HEK293T (cell line): Measurements from ENCODE around the gene ADD1.

Experiments
- CTCF ChIA-PET: fragments of 350-600 bp; formaldehyde crosslinking; extraction: SDS; loops from one replicate; lab custom pipeline; 2021; ENCODE audit warnings: antibody characterized with exemption, inconsistent platforms; lab: Yijun Ruan, JAX
- POLR2A ChIA-PET: fragments of 350-600 bp; formaldehyde crosslinking; extraction: SDS; loops from one replicate; lab custom pipeline; 2020; ENCODE audit warnings: antibody characterized with exemption, inconsistent platforms; lab: Yijun Ruan, JAX
- DNase-seq: peaks from one replicate; pipeline ENCODE4 v3.0.0; 2012; ENCODE audit warnings: mixed read lengths; ENCODE audit errors: extremely low spot score
- ARNT ChIP-seq: fragments of 450-650 bp; IDR thresholded peaks from 2 replicates; pipeline ENCODE4 v1.6.1; 2017; ENCODE audit warnings: mild to moderate bottlenecking
- BHLHE40 ChIP-seq: fragments of 450-650 bp; IDR thresholded peaks from 2 replicates; pipeline ENCODE4 v1.6.1; 2016; ENCODE audit warnings: mild to moderate bottlenecking, moderate library complexity, borderline replicate concordance
- CTBP1 ChIP-seq: fragments of 450-650 bp; IDR thresholded peaks from 2 replicates; pipeline ENCODE4 v1.6.1; 2016; ENCODE audit warnings: borderline replicate concordance
- ELF4 ChIP-seq: fragments of 450-650 bp; IDR thresholded peaks from 2 replicates; pipeline ENCODE4 v1.6.1; 2017; ENCODE audit warnings: antibody characterized with exemption
- FOXA1 ChIP-seq: fragments of 450-650 bp; IDR thresholded peaks from 2 replicates; pipeline ENCODE4 v1.6.1; 2016; ENCODE audit warnings: mild to moderate bottlenecking
- FOXK2 ChIP-seq: fragments of 450-650 bp; IDR thresholded peaks from 2 replicates; pipeline ENCODE4 v1.6.1; 2016; ENCODE audit warnings: mild to moderate bottlenecking
- FOXM1 ChIP-seq: fragments of 450-650 bp; IDR thresholded peaks from 2 replicates; pipeline ENCODE4 v1.6.1; 2017; ENCODE audit warnings: mild to moderate bottlenecking, borderline replicate concordance
- HDGF ChIP-seq: fragments of 450-650 bp; IDR thresholded peaks from 2 replicates; pipeline ENCODE4 v1.6.1; 2017; ENCODE audit warnings: antibody characterized with exemption, borderline replicate concordance
- L3MBTL2 ChIP-seq: fragments of 450-650 bp; conservative IDR thresholded peaks from 2 replicates; pipeline ENCODE4 v1.6.1; 2016; ENCODE audit warnings: mild to moderate bottlenecking
- LEF1 ChIP-seq: fragments of 450-650 bp; IDR thresholded peaks from 2 replicates; pipeline ENCODE4 v1.6.1; 2017; ENCODE audit warnings: mild to moderate bottlenecking, borderline replicate concordance
- NFRKB ChIP-seq: fragments of 450-650 bp; IDR thresholded peaks from 2 replicates; pipeline ENCODE4 v1.6.1; 2016; ENCODE audit warnings: mild to moderate bottlenecking, moderate library complexity
- PKNOX1 ChIP-seq: fragments of 450-650 bp; IDR thresholded peaks from 2 replicates; pipeline ENCODE4 v1.6.1; 2016
- SP1 ChIP-seq: fragments of 450-650 bp; IDR thresholded peaks from 2 replicates; pipeline ENCODE4 v1.6.1; 2017
- SUZ12 ChIP-seq: fragments of 450-650 bp; IDR thresholded peaks from 2 replicates; pipeline ENCODE4 v1.6.1; 2016; ENCODE audit warnings: mild to moderate bottlenecking
- TARDBP ChIP-seq: fragments of 450-650 bp; IDR thresholded peaks from 2 replicates; pipeline ENCODE4 v1.6.1; 2016
- ZNF384 ChIP-seq: fragments of 450-650 bp; IDR thresholded peaks from 2 replicates; pipeline ENCODE4 v1.6.1; 2016

The ADD1 gene

GRCh38 chr4:2832981-2833670 lies 10.5 kb upstream of the ADD1 start:
- no peak for DNase-seq
- ChIA-PET CTCF (no interaction called here), POLR2A (no interaction called here)
- TF ChIP-seq BHLHE40: no peak
- no peak for TF ChIP-seq PKNOX1

GRCh38 chr4:2833671-2834000 lies 10.0 kb upstream of the ADD1 start:
- TF ChIP-seq FOXK2: no peak
- TF ChIP-seq LEF1: no peak
- no peak for TF ChIP-seq BHLHE40
- TF ChIP-seq ZNF384: no peak
- no peak for TF ChIP-seq NFRKB
- no peak for TF ChIP-seq SP1
- no peak for TF ChIP-seq PKNOX1
- no peak for TF ChIP-seq CTBP1
- TF ChIP-seq L3MBTL2: no peak
- no peak for TF ChIP-seq HDGF
- no peak for TF ChIP-seq ARNT
- TF ChIP-seq FOXA1: no peak
- TF ChIP-seq TARDBP: no peak
- TF ChIP-seq ELF4: no peak
- TF ChIP-seq SUZ12: no peak
- TF ChIP-seq FOXM1: no peak
- POLR2A ChIA-PET: no interaction called here
- no peak for DNase-seq
- CTCF ChIA-PET: no interaction called here

- CTCF ChIA-PET: no interaction called here
- TF ChIP-seq SP1: no peak
- TF ChIP-seq NFRKB: no peak
- TF ChIP-seq L3MBTL2: no peak
- TF ChIP-seq ZNF384: no peak
- no peak for TF ChIP-seq FOXA1
- TF ChIP-seq BHLHE40: no peak
- TF ChIP-seq ELF4: no peak
- TF ChIP-seq FOXM1: no peak
- no peak for TF ChIP-seq HDGF
- TF ChIP-seq CTBP1: no peak
- no peak for TF ChIP-seq SUZ12
- POLR2A ChIA-PET: interaction anchor here (1.6 kb wide), 1 partner anchor 15 kb away, joined by 3 read pairs; no protein-coding TSS in a partner anchor
- no peak for DNase-seq
Measured at GRCh38 chr4:2834001-2834921, 9.4 kb upstream of the ADD1 start.

- no peak for TF ChIP-seq FOXA1
- TF ChIP-seq L3MBTL2: no peak
- TF ChIP-seq HDGF: no peak
- no peak for TF ChIP-seq NFRKB
- no peak for TF ChIP-seq BHLHE40
- no peak for TF ChIP-seq ARNT
- ChIA-PET CTCF (no interaction called here), POLR2A (interaction anchor here (1.6 kb wide), 1 partner anchor 17 kb away, joined by 3 read pairs; no protein-coding TSS in a partner anchor)
- no peak for DNase-seq
Measured at GRCh38 chr4:2835978-2836377, 7.7 kb upstream of the ADD1 start.

GRCh38 chr4:2836391-2836859 lies 7.2 kb upstream of the ADD1 start:
- ChIA-PET CTCF (no interaction called here), POLR2A (no interaction called here)
- DNase-seq: no peak
- TF ChIP-seq CTBP1 (no peak), FOXK2 (no peak), SUZ12 (no peak), ZNF384 (no peak), BHLHE40 (no peak), HDGF (no peak), FOXM1 (no peak), L3MBTL2 (no peak), ARNT (no peak), PKNOX1 (no peak)

GRCh38 chr4:2837110-2837903 lies 6.3 kb upstream of the ADD1 start:
- ChIA-PET POLR2A (no interaction called here), CTCF (no interaction called here)
- TF ChIP-seq FOXA1 (no peak), SUZ12 (no peak), FOXK2 (no peak), HDGF (no peak), BHLHE40 (no peak), CTBP1 (no peak), L3MBTL2 (no peak), PKNOX1 (no peak), ELF4 (no peak), NFRKB (no peak)
- DNase-seq: no peak
